Esophagus muscularis mucosa (tissue), 4 donors: ENCODE measurements around the gene SLC22A12. TPM values are rescaled to one million over a fixed set of nuclear protein-coding genes. Genes with fewer than 3 reads are reported as not detected.
A peak's percentile ranks its signal among the peaks of the same experiment; 100 is the strongest.

Source experiments
- DNase-seq: peaks from one replicate; pipeline ENCODE4 v3.0.0-alpha.2; 2017; ENCODE audit errors: extremely low spot score
- H3K27ac ChIP-seq, 4 donors: fragments of 200-600 bp; sonication (generic); replicated peaks in 1 of 4; 1 replicate in 3 of 4; 2 replicates in 1 of 4; pipeline ENCODE4 v1.5.1; 2016 to 2019; ENCODE audit warnings: mild to moderate bottlenecking in 1 of 4
- H3K27me3 ChIP-seq, 4 donors: fragments of 200-600 bp; sonication (generic); one replicate each; pipeline versions ENCODE4 v1.5.1 to v1.6.0; 2016 to 2019
- H3K36me3 ChIP-seq, 4 donors: fragments of 200-600 bp; sonication (generic); one replicate each; pipeline ENCODE4 v1.5.1; 2016 to 2019
- H3K4me1 ChIP-seq, 4 donors: fragments of 200-600 bp; sonication (generic); one replicate each; pipeline ENCODE4 v1.5.1; 2016 to 2019
- H3K4me3 ChIP-seq, 4 donors: fragments of 200-600 bp; sonication (generic); 1 replicate in 2 of 4; 2 replicates in 2 of 4; pipeline ENCODE4 v1.5.1; 2016 to 2019; ENCODE audit warnings: mild to moderate bottlenecking in 4 of 4, moderate library complexity in 1 of 4
- H3K9me3 ChIP-seq, 4 donors: fragments of 200-600 bp; sonication (generic); 1 replicate in 3 of 4; 2 replicates in 1 of 4; pipeline ENCODE4 v1.5.1; 2016 to 2019
- EP300 ChIP-seq: sonication (generic); formaldehyde crosslinking; IDR thresholded peaks from one replicate; pipeline ENCODE4 v1.6.1; 2017; ENCODE audit warnings: antibody characterized with exemption
- POLR2A ChIP-seq: fragments of 450-650 bp; IDR thresholded peaks from one replicate; pipeline ENCODE4 v1.6.1; 2017; ENCODE audit warnings: antibody characterized with exemption, moderate library complexity, mild to moderate bottlenecking, low read depth
- POLR2AphosphoS5 ChIP-seq, 2 donors: sonication (generic); formaldehyde crosslinking; IDR thresholded peaks; one replicate each; pipeline ENCODE4 v1.6.1; 2017; ENCODE audit warnings: antibody characterized with exemption in 2 of 2
- WGBS: methylation state at CpG from one replicate; pipeline ENCODE4 v1.1.5; 2018; 5-methylcytosine and 5-hydroxymethylcytosine counted together
- intact Hi-C: fragments of 100-400 bp; cut with DNase I; formaldehyde crosslinking; loops from one replicate; pipeline ENCODE4 v1.15.1; 2023
- total RNA-seq, 4 donors: library from RNA; depleted of rRNA; stranded (reverse); fragments of >200 nt; gene quantifications; one replicate each; pipeline versions ENCODE4 v1.1.0 to v1.2.1, GENCODE V29; 2016
- TF ChIP-seq, protein P1 (sequence below), 3 experiments: fragments of 200-600 bp in 2 of 3; fragments of 450-650 bp in 1 of 3; sonication (generic) in 2 of 3; IDR thresholded peaks; one replicate each; pipeline ENCODE4 v1.5.1; 2017 to 2019; ENCODE audit warnings: antibody characterized with exemption in 3 of 3, mild to moderate bottlenecking in 2 of 3, moderate library complexity in 1 of 3

The SLC22A12 gene
- total RNA-seq, 4 donors from 2014 or later, result not detected

DNA sequence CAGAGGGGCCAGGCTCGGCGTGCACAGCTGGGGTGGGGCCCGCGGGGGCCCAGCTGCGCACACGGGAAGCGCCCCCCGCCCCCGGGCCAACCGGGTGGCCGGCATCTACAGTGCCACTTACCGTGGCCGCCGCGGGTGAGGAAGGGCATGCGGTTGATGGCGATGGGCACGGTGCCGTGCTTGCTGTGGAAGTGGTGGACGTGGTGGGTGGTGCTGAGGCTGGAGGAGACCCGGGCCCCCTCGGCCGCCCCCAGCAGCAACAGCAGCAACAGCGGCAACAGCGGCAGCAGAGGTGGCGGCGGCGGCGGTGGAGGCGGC lies 51.4 kb downstream of the SLC22A12 start:
- intact Hi-C loops, result no loop called here
- peaks cover 0 to 31% (median 28%) of the 10 kb centered on the region in 4 donors for H3K4me1 ChIP-seq
- TF ChIP-seq, protein P1, sequence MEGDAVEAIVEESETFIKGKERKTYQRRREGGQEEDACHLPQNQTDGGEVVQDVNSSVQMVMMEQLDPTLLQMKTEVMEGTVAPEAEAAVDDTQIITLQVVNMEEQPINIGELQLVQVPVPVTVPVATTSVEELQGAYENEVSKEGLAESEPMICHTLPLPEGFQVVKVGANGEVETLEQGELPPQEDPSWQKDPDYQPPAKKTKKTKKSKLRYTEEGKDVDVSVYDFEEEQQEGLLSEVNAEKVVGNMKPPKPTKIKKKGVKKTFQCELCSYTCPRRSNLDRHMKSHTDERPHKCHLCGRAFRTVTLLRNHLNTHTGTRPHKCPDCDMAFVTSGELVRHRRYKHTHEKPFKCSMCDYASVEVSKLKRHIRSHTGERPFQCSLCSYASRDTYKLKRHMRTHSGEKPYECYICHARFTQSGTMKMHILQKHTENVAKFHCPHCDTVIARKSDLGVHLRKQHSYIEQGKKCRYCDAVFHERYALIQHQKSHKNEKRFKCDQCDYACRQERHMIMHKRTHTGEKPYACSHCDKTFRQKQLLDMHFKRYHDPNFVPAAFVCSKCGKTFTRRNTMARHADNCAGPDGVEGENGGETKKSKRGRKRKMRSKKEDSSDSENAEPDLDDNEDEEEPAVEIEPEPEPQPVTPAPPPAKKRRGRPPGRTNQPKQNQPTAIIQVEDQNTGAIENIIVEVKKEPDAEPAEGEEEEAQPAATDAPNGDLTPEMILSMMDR (IDR thresholded peaks at IDR 0.05), result no peak
- TF ChIP-seq POLR2AphosphoS5 (IDR thresholded peaks at IDR 0.05) (no peak), EP300 (no peak), POLR2A (no peak)
- no peaks in the 10 kb centered on the region for H3K36me3 ChIP-seq
- no peaks in the 10 kb centered on the region for H3K9me3 ChIP-seq
- peak overlapping the region; percentile 33 to 51 (median 44) for H3K4me3 ChIP-seq
- no peak for DNase-seq
- no peak overlapping the region for H3K27ac ChIP-seq
- peaks cover 0 to 89% (median 22%) of the 10 kb centered on the region in 4 donors for H3K27me3 ChIP-seq
- WGBS, result 2% methylated on average over 11 of the region's 30 CpGs

DNA sequence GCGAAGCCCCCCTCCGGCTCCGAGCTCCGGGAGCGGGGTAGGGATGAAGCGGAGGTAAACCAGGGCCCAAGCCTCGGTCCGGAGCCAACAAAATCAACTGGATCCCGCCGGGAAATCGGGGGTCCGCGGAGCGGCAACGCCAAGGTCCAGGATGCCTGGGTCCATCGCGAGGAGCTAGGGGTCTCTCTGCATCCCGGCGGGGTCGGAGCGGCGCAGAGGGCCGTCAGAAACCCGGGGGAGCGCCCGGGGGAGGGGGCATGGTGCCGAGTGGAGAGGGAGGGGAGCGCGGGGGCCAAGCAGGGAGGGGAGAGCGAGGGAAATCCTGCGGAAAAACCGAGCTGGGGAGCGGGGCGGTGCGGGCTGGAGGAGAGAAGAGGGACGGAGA lies 51.8 kb downstream of the SLC22A12 start:
- Histone ChIP-seq H3K27ac (no peak overlapping the region), H3K27me3 (peaks cover 0 to 86% (median 21%) of the 10 kb centered on the region in 4 donors), H3K36me3 (no peaks in the 10 kb centered on the region), H3K4me3 (peak overlapping the region; percentile 33 to 51 (median 44)), H3K9me3 (no peaks in the 10 kb centered on the region), H3K4me1 (peaks cover 0 to 26% (median 24%) of the 10 kb centered on the region in 4 donors)
- WGBS, result 1% methylated on average over 29 of the region's 36 CpGs
- intact Hi-C loops, result no loop called here
- TF ChIP-seq EP300 (no peak), POLR2A (no peak), POLR2AphosphoS5 (IDR thresholded peaks at IDR 0.05) (no peak)
- TF ChIP-seq, protein P1 (IDR thresholded peaks at IDR 0.05), result no peak
- DNase-seq, result no peak

DNA sequence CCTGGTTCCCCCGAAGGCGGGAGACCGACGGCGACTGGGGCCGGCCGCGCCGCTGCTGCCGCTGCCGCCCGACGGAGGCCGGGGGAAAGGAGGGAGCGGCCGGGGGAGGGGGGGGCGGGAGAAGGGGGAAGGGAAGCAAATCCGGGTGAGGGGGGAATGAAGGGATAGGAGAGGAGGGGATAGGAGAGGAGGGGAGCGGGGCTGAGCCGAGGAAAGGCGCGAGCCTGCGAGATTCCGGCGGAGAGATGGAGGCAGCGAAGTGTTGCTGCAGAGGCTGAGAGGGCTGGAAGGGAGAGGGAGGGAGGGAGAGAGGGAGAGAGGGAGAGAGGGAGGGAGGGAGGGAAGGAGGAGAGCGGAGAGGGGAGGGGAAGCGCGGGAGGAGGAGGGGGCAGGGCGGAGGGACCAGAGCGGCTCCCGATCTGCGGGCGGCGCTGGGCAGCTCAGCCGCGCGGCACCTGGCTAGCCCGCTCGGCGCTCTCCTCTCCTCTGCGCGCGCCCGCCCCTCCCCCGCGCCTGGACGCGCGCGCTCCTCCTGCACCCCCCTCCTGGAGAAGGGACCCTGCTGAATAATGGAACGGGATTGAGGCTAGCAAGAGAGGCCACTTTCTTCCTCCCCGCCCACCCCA lies 52.3 kb downstream of the SLC22A12 start:
- intact Hi-C loops, result no loop called here
- Histone ChIP-seq H3K9me3 (no peaks in the 10 kb centered on the region), H3K4me1 (peaks cover 0 to 21% (median 19%) of the 10 kb centered on the region in 4 donors), H3K36me3 (no peaks in the 10 kb centered on the region), H3K27me3 (peaks cover 0 to 86% (median 18%) of the 10 kb centered on the region in 4 donors), H3K27ac (no peak overlapping the region), H3K4me3 (peak overlapping the region; percentile 33 to 51 (median 44))
- no peak for DNase-seq
- TF ChIP-seq, protein P1 (IDR thresholded peaks at IDR 0.05), result no peak
- TF ChIP-seq EP300 (no peak), POLR2A (no peak), POLR2AphosphoS5 (IDR thresholded peaks at IDR 0.05) (no peak)
- WGBS, result under 1% methylated on average over 48 of the region's 53 CpGs

DNA sequence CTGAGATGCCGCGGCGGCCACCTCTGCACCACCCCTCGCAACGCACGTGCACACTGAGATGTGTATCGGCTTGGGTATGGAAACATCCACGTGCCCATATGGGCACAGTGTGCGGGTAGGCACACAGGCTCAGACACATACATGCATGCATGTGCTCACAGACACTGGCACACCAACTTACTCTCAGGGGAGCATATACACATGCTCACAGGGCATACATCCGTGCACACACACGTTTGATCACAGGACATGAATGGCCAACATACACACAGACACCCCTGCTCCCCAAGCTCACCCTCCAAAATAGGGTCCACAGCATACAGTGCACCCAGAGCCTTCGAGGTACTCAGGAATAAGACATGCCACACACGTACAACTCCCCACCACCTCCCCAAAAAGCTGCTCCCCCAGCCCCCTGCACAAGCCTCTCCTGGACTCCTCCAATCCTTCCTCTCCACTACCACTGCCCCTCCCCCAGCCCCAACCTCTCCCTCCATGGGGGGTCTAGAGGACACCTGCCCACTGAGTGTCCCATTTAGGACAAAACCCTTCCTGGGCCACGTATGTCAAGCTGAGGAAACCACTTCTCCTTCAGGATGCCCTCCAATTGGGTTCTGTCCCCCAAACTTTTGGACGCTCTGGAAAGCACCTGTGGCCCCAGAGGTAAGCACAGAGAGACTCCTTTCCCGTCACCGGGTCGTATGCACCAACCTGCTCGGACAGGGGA lies 53.1 kb downstream of the SLC22A12 start:
- DNase-seq, result no peak
- WGBS, result 22% methylated on average over 18 of the region's 19 CpGs
- H3K27ac ChIP-seq, result no peak overlapping the region
- H3K4me3 ChIP-seq, result peak overlapping the region; percentile 33 to 51 (median 44)
- H3K4me1 ChIP-seq, result peaks cover 0 to 20% (median 18%) of the 10 kb centered on the region in 4 donors
- no peak for TF ChIP-seq POLR2AphosphoS5 (IDR thresholded peaks at IDR 0.05)
- no peak for TF ChIP-seq POLR2A
- no peak for TF ChIP-seq EP300
- TF ChIP-seq, protein P1 (IDR thresholded peaks at IDR 0.05), result no peak
- H3K9me3 ChIP-seq, result no peaks in the 10 kb centered on the region
- intact Hi-C loops, result no loop called here
- H3K27me3 ChIP-seq, result peaks cover 0 to 89% (median 18%) of the 10 kb centered on the region in 4 donors
- no peaks in the 10 kb centered on the region for H3K36me3 ChIP-seq
